B cell (primary cell): ENCODE measurements around the gene HSPB6.
"Not testable (repeated sequence)": the region's sequence is repeated elsewhere in the genome, so short reads cannot be mapped to it uniquely, and the experiment has no call there.

Experiments
- EZH2 ChIP-seq: IDR thresholded peaks from 2 replicates; pipeline ENCODE4 v1.6.1; 2012; ENCODE audit warnings: borderline replicate concordance, low read depth, mild to moderate bottlenecking, moderate library complexity, low read length; ENCODE audit not compliant: insufficient read depth, poor library complexity, severe bottlenecking
- TF ChIP-seq, protein P1 (sequence below): fragments of 200-600 bp; IDR thresholded peaks from one replicate; pipeline ENCODE4 v1.8.0; 2022; ENCODE audit warnings: antibody characterized with exemption, mild to moderate bottlenecking

DNA sequence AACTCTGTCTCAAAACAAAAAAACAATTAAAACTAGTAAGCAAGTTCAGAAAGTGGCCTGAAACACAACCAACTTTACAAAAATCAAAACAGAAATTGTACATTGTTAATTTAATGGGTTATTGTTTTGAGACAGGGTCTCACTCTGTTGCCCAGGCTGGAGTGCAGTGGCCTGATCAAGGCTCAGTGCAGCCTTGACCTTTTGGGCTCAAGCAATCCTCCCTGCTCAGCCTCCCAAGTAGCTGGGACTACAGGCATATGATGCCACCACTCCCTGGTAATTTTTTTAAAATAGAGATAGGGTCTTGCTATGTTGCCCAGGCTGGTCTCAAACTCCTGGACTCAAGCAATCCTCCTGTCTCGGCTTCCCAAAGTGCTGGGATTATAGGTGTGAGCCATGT lies 38.7 kb upstream of the HSPB6 start:
- TF ChIP-seq, protein P1, sequence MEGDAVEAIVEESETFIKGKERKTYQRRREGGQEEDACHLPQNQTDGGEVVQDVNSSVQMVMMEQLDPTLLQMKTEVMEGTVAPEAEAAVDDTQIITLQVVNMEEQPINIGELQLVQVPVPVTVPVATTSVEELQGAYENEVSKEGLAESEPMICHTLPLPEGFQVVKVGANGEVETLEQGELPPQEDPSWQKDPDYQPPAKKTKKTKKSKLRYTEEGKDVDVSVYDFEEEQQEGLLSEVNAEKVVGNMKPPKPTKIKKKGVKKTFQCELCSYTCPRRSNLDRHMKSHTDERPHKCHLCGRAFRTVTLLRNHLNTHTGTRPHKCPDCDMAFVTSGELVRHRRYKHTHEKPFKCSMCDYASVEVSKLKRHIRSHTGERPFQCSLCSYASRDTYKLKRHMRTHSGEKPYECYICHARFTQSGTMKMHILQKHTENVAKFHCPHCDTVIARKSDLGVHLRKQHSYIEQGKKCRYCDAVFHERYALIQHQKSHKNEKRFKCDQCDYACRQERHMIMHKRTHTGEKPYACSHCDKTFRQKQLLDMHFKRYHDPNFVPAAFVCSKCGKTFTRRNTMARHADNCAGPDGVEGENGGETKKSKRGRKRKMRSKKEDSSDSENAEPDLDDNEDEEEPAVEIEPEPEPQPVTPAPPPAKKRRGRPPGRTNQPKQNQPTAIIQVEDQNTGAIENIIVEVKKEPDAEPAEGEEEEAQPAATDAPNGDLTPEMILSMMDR = not testable (repeated sequence)
- not testable (repeated sequence) for TF ChIP-seq EZH2
